ENCODE data around the gene CHML.
"Not testable (repeated sequence)": the region's sequence is repeated elsewhere in the genome, so short reads cannot be mapped to it uniquely, and the experiment has no call there.

Gene CHML, protein sequence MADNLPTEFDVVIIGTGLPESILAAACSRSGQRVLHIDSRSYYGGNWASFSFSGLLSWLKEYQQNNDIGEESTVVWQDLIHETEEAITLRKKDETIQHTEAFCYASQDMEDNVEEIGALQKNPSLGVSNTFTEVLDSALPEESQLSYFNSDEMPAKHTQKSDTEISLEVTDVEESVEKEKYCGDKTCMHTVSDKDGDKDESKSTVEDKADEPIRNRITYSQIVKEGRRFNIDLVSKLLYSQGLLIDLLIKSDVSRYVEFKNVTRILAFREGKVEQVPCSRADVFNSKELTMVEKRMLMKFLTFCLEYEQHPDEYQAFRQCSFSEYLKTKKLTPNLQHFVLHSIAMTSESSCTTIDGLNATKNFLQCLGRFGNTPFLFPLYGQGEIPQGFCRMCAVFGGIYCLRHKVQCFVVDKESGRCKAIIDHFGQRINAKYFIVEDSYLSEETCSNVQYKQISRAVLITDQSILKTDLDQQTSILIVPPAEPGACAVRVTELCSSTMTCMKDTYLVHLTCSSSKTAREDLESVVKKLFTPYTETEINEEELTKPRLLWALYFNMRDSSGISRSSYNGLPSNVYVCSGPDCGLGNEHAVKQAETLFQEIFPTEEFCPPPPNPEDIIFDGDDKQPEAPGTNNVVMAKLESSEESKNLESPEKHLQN

GRCh38 chr1:241640149-241640866, at the start of gene CHML, which contains the start of gene OPN3:
Gene CHML (minus strand): TSS chr1:241640369. CDS start chr1:241635766, 4,603 bp downstream.
Gene OPN3 (minus strand): TSS chr1:241640369. CDS start chr1:241640254, 115 bp downstream.
- peak; percentile 78 to 87 for DNase-seq

DNA sequence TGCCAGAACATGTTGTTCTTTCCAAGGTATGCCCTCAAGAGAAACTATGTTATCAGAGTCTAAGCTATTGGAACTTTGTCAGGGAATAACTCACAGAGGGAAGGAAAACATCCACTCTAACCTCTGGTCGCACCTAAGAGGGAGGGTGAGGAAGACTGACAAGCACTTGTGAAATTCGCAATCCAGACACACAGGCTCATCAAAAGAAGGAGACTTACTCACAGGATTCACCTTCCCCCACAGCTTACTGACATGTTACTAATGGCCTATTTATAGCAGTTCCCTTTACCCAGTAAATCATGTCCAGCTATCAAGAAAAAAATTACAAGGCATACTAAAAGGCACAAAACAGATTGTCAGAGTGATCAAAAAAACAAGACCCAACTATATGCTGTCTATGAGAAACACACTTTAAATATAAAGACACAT, 48.8 kb upstream of the CHML start:
- DNase-seq = no peak

- no peak for DNase-seq
Measured at GRCh38 chr1:241684108-241684507, 43.9 kb upstream of the CHML start.

GRCh38 chr1:241682921-241683320, 42.8 kb upstream of the CHML start:
- no peak for DNase-seq

- DNase-seq = peak in 1 of 2 experiments; percentile 3
Measured at GRCh38 chr1:241681861-241682448, 41.8 kb upstream of the CHML start.

- no peak for DNase-seq
Measured at GRCh38 chr1:241679961-241680360, 39.8 kb upstream of the CHML start.

DNA sequence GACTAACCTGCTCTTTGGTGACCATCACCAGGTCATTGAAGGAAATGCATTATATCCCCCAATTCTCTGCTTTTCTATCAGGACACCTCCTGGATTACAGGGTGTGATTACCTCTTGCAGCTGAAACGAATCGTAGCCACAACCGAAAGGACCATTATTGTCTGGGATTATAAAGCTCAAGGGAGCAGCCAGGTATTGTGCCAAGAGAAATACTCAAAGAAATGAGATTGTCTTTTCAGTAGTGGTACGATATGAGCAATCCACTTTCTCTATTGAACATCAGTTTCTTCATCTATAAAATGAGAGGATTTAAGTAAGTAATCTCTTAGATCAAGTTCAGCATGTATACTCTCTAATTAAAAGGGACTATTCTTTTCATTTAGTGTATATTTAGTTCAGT, 39.2 kb upstream of the CHML start:
- DNase-seq = no peak

GRCh38 chr1:241678536-241678935, 38.4 kb upstream of the CHML start:
- no peak for DNase-seq

DNA sequence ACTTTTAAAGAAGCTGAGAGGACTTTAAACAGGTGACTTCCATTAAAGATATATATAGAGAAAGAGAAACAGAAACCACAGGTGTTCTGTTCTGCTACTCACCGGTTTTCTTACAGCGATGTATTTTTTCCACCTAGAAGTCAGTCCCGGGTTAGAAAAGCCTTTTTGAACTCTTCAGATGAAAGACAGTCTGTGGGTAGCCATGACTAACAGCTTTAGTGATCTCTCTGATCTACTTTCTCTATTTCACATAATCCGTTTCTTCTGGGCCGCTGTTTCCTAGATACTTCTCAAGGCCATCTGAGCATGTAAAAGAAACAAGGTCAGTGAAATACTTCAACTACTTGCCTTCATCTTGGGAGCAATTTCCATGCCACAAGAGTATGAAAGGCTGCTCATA, 37.0 kb upstream of the CHML start:
- no peak for DNase-seq

DNA sequence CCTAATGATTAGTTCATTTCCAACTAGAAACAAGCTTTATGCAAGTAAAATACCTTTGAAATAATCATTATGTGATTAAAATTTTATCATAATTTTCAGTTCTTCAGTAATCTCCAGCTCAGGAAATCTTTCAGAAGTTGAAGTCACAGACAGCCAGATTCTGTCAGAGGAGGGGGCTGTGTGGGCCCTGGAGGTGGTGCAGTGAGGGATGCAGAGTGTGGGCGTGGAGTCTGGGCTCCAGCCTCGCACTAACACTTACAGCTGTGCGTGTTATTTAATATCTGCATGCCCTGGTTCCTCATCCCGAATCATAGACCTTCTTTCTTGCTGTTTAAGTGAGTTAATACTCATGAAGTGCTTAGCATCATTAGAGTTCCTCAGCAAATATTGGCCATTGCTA, 35.8 kb upstream of the CHML start:
- no peak for DNase-seq

DNA sequence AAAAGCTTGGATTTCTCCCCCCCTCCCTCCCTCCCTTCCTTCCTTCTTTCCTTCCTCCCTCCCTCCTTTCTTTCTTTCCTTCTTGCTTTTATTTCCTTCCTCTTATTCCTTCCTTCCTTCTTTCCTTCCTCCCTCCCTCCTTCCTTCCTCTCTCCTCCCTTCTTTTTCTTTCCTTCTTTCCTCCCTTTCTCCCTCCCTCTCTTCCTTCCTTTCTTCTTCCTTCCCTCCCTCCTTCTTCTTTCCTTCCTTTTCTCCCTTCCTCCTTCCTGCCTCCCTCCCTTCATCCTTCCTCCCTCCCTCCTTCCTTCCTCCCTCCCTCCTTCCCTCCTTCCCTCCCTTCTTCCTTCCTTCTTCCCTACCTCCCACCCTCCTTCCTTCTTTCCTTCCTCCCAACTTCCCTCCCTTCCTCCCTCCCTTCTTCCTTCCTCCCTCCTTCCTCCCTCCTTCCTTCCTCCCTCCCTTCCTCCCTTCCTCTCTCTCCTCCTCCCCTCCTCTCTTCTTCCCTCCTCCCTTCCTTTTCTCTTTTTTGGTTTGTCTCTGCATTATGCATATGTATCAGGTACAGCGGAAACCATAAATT, 34.7 kb upstream of the CHML start:
- DNase-seq = no peak

DNA sequence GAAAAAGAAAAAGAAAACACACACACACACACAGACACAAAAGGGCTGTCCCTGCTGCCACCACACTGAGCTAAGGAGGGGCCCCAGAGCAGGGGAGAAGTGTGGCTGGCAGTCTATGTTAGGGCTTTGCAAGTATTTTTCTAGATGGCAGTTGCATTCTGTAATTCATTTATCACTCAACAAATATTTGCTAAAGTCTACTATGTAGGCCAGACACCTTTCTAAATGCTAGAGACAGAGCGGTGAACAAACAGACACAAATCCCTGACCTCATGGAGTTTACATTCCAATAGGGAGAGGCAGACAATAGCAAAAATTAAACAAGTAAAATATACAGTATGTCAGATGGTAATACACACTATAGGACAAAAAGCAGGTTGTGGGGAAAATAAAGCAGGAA, 32.1 kb upstream of the CHML start:
- DNase-seq = no peak

GRCh38 chr1:241666419-241666818, 26.2 kb upstream of the CHML start:
- DNase-seq = peak in 1 of 2 experiments; percentile 42

DNA sequence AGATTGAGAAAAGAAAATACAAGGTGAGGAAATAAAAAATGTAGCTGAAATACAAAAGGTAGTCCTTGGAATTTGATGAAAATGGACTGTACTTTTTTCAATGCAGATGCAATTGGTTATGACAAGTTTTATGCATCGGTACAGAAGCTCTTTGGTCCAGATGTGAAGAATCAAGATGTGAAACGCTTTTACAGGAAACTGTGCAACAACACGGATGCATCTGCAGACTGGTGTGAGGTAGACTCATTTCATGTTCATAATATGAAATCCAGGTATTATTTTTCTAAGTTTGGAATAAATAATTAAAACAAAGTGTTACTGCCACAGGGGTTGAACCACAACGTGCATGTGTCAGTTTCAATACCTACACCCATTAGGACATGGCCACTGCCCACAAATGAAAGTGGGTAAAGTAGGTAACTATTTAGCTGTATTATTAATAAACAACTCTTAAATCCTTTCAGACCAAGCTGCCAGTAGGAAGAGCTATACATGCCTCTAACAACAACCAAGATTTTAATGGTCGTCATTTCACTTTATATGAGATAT, 20.3 kb upstream of the CHML start:
- no peak for DNase-seq

DNA sequence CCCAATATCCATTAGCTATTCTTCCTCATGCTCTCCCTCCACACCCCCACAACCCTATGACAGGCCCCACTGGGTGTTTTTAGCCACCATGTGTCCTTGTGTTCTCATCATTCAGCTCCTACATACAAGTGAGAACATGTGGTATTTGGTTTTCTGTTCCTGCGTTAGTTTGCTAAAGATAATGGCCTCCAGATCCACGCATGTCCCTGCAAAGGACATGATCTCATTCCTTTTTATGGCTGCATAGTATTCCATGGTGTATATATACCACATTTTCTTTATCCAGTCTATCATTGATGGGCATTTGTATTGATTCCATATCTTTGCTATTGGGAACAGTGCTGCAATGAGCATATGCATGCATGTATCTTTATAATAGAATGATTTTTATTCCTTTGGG, 18.8 kb upstream of the CHML start:
- not testable (repeated sequence) for DNase-seq

- DNase-seq = no peak
Measured at GRCh38 chr1:241658081-241658793, 18.1 kb upstream of the CHML start.

DNA sequence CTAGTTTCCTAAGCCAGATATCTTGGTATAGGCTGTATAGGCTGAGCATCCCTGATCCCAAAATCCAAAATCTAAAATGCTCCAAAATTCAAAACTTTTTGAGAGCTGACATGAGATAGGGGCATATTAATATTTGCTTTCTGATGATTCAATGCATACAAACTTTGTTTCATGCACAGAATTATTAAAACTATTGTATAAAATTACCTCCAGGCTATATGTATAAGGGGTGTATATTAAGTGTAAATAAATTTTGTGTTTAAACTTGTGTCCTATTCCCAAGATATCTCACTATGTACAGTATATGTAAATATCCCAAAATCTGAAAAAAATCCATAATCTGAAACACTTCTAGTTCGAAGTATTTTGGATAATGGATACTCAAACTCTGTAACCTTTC, 14.5 kb upstream of the CHML start:
- DNase-seq = no peak

DNA sequence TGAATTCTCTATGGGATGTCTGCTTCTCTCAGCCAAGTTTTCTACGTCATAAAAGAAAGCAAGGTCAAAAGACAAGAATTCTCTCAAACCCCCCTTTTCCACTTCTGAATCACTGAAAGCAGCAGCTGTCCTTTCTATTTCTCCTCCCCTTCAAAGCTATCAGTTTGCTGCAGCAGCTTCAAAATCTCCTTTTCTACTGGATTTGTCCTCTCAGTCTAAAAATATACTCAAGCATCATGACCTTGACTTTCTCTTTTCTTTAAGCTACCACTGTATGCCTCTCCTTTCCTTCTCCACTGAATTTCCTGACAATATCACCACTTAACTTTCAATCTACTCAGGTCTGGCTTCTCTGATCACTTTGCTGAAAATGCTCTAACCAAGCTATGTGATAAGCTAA, 13.8 kb upstream of the CHML start:
- no peak for DNase-seq

GRCh38 chr1:241652012-241652411, 11.8 kb upstream of the CHML start, which contains the start of gene WDR64:
Gene WDR64 (plus strand): TSS chr1:241652281. CDS start chr1:241652485, 204 bp downstream.
- DNase-seq = no peak

GRCh38 chr1:241648159-241648558, 8.0 kb upstream of the CHML start:
- DNase-seq = no peak

DNA sequence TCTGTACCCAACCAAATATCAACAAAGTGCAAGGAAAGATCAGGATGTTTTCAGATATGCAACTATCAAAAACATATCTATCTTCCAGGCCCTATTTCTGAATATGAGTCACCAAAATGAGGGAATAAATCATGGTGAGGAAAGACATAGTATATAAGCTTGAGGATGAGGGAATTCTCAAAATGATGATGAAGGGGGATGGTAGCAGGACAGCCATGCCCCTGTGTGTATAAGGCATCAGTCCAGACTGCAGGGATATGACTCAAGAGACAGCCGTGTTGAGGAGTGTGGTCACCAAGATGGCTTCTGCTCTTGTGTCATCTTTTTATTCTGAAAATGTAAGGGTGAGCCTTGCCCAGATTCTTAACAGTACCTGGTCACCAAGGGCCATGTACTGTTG, 7.5 kb upstream of the CHML start:
- no peak for DNase-seq

- no peak for DNase-seq
Measured at GRCh38 chr1:241646201-241646600, 6.0 kb upstream of the CHML start.
